ENCODE measurements around the gene NOL4L. TPM values are rescaled to one million over a fixed set of nuclear protein-coding genes. Genes with fewer than 3 reads are reported as not detected.
A peak's percentile ranks its signal among the peaks of the same experiment; 100 is the strongest.

The NOL4L gene
- total RNA-seq, 1 donor from 2014 or later = 18.0 TPM

- intact Hi-C loops (cut with micrococcal nuclease) = no loop called here
- DNase-seq = no peak
- Mint-ChIP-seq H3K27ac (no peak overlapping the region), H3K4me1 (peaks cover 2% of the 10 kb centered on the region), H3K36me3 (ENCODE audit: low read depth) (peaks cover 8% of the 10 kb centered on the region), H3K27me3 (no peaks in the 10 kb centered on the region), H3K4me3 (no peak overlapping the region), H3K9me3 (no peaks in the 10 kb centered on the region)
Measured at GRCh38 chr20:32455171-32455900, 129.8 kb downstream of the NOL4L start.

GRCh38 chr20:32454164-32455145 lies 130.7 kb downstream of the NOL4L start:
- no peak overlapping the region for H3K27ac Mint-ChIP-seq
- H3K4me1 Mint-ChIP-seq = peaks cover 2% of the 10 kb centered on the region
- no peaks in the 10 kb centered on the region for H3K27me3 Mint-ChIP-seq
- intact Hi-C loops (cut with micrococcal nuclease) = no loop called here
- peaks cover 10% of the 10 kb centered on the region for H3K36me3 Mint-ChIP-seq (ENCODE audit: low read depth)
- H3K4me3 Mint-ChIP-seq = no peak overlapping the region
- no peaks in the 10 kb centered on the region for H3K9me3 Mint-ChIP-seq
- DNase-seq = no peak

GRCh38 chr20:32453467-32454163 lies 131.5 kb downstream of the NOL4L start:
- Mint-ChIP-seq H3K27me3 (no peaks in the 10 kb centered on the region), H3K4me1 (peaks cover 2% of the 10 kb centered on the region), H3K9me3 (no peaks in the 10 kb centered on the region), H3K27ac (no peak overlapping the region), H3K4me3 (no peak overlapping the region), H3K36me3 (ENCODE audit: low read depth) (peaks cover 12% of the 10 kb centered on the region)
- intact Hi-C loops (cut with micrococcal nuclease) = no loop called here
- DNase-seq = no peak

- peaks cover 2% of the 10 kb centered on the region for H3K4me1 Mint-ChIP-seq
Measured at GRCh38 chr20:32452776-32453466, 132.2 kb downstream of the NOL4L start.

DNA sequence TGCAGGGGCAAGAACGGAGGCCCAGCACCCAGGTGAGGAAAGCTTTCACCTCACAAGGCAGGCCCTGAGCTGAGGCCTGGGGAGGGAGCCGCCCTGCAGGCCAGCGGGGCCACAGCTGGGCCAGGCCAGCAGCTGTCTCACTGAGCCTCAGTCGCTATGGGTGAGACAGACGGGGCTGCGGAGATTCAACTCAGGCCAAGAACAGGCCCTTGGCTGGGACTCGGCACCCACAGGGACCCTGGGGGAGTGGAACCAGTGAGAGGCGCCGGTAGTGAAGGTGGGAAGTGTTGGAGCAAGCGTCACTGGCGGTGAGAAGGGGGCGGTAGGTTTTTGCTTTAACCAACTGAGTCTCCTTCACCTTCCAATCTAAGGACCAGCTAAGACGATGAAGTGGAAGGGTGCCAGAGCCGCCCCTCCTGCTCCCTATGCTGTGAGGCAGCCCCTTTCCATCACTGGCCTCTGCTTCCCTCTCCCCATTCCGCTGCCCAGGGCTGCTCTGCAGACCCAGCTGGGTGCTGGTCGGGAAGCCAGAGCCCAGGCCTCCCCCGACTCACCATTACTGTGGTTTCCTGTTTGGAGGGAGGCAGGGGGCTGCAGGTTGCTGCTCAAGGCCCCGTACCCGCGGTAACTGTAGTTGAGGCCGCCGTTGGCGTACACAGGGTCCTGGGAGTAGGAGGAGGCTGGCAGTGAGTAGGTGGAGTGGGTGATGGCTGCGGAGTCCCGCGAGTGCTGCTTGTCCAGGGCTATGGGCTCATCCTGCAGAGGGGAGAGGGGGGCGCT lies 133.3 kb downstream of the NOL4L start:
- Mint-ChIP-seq H3K4me3 (no peak overlapping the region), H3K27ac (no peak overlapping the region), H3K27me3 (no peaks in the 10 kb centered on the region), H3K9me3 (no peaks in the 10 kb centered on the region), H3K4me1 (peaks cover 2% of the 10 kb centered on the region), H3K36me3 (ENCODE audit: low read depth) (peaks cover 13% of the 10 kb centered on the region)
- no peak for DNase-seq
- intact Hi-C loops (cut with micrococcal nuclease) = no loop called here

More at GRCh38 chr20:32452776-32453466, 132.2 kb downstream of the NOL4L start:
- no peak for DNase-seq
- Mint-ChIP-seq H3K27ac (no peak overlapping the region), H3K36me3 (ENCODE audit: low read depth) (peaks cover 12% of the 10 kb centered on the region), H3K4me3 (no peak overlapping the region), H3K27me3 (no peaks in the 10 kb centered on the region), H3K9me3 (no peaks in the 10 kb centered on the region)
- intact Hi-C loops (cut with micrococcal nuclease) = no loop called here

- no peak for DNase-seq
- Mint-ChIP-seq H3K4me3 (no peak overlapping the region), H3K27me3 (no peaks in the 10 kb centered on the region), H3K4me1 (peaks cover 2% of the 10 kb centered on the region), H3K27ac (no peak overlapping the region), H3K9me3 (no peaks in the 10 kb centered on the region), H3K36me3 (ENCODE audit: low read depth) (peaks cover 17% of the 10 kb centered on the region)
- intact Hi-C loops (cut with micrococcal nuclease) = no loop called here
Measured at GRCh38 chr20:32451340-32451681, 133.8 kb downstream of the NOL4L start.

DNA sequence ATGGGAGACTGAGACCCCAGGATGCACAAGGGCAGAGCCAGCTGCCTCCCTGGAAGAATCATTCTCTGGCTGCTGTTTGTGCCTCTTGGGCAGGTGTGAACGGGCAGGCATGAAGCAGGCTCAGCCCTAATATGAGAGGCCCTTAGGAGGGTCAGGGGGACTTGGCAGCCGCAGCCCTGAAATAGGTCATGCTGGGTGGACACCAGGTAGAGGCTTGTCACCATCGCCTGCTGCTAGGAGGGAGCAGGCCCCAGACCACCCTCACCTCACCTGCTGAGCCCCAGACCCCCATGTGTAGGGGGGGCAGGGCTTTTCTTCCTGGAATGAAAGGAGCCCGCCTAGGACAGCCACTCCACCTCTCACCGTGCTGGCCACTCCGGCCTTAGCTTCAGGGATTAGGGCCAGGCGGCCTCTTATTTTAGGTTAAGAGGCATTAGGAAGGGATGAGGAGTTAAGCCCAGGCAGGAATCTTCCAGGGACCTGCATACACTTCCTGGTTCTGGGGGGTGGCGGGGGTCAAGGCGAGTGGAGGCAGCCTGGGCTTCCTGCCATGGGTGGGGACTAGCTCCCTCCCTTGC lies 134.6 kb downstream of the NOL4L start:
- peak overlapping the region; percentile 37 for H3K27ac Mint-ChIP-seq
- no peak for DNase-seq
- peaks cover 2% of the 10 kb centered on the region for H3K4me1 Mint-ChIP-seq

GRCh38 chr20:32449890-32450401 lies 135.2 kb downstream of the NOL4L start:
- Mint-ChIP-seq H3K27ac (peak overlapping the region; percentile 61), H3K4me1 (peaks cover 7% of the 10 kb centered on the region), H3K9me3 (no peaks in the 10 kb centered on the region), H3K36me3 (ENCODE audit: low read depth) (peaks cover 22% of the 10 kb centered on the region), H3K4me3 (no peak overlapping the region), H3K27me3 (no peaks in the 10 kb centered on the region)
- intact Hi-C loops (cut with micrococcal nuclease) = no loop called here
- no peak for DNase-seq

More for the DNA sequence above, 134.6 kb downstream of the NOL4L start:
- Mint-ChIP-seq H3K4me3 (no peak overlapping the region), H3K36me3 (ENCODE audit: low read depth) (peaks cover 17% of the 10 kb centered on the region), H3K9me3 (no peaks in the 10 kb centered on the region), H3K27me3 (no peaks in the 10 kb centered on the region)
- intact Hi-C loops (cut with micrococcal nuclease) = no loop called here

DNA sequence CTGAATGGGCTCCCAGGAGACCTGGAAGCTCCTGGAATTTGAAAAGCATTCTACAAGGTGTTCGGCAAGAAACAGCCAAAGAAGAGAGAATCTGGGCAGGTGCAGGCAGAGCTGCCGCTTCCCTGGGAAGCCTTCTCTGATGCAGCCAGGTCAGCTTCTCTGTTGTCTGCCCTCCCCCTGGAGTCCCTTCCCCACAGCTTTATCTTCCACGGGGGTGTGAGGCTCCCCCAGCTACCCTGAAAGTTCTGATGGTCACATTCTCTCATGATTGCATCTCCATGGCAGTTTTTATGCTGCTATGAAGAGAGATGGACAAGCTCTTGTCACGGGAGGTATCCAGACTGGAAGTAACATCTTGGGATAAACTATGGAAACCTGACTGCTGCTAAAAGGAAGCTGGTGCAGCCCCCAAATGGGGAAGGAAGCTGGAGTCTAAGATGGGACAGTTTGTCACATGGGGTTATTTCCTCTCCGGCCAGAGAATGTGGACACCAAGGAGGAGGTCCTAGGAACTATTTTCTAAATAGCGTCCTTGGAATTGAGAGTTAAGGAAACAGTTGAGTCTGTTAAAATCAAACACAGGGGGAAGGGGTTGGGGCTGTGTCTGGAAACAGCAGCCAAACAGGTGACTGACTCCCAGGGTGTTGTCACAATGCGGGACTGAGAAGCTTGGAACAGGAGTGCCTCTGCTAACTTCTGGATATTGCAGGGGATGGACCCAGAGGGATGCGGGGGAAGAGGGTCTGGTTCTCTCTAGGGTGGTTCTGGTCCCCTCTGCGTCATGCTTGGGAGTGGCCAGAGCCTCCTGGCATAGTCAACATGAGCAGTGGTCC lies 135.9 kb downstream of the NOL4L start:
- peaks cover 7% of the 10 kb centered on the region for H3K4me1 Mint-ChIP-seq
- peaks cover 22% of the 10 kb centered on the region for H3K36me3 Mint-ChIP-seq (ENCODE audit: low read depth)
- DNase-seq = no peak
- H3K27ac Mint-ChIP-seq = peak overlapping the region; percentile 61
- H3K4me3 Mint-ChIP-seq = no peak overlapping the region
- intact Hi-C loops (cut with micrococcal nuclease) = no loop called here
- H3K9me3 Mint-ChIP-seq = no peaks in the 10 kb centered on the region
- H3K27me3 Mint-ChIP-seq = no peaks in the 10 kb centered on the region

DNA sequence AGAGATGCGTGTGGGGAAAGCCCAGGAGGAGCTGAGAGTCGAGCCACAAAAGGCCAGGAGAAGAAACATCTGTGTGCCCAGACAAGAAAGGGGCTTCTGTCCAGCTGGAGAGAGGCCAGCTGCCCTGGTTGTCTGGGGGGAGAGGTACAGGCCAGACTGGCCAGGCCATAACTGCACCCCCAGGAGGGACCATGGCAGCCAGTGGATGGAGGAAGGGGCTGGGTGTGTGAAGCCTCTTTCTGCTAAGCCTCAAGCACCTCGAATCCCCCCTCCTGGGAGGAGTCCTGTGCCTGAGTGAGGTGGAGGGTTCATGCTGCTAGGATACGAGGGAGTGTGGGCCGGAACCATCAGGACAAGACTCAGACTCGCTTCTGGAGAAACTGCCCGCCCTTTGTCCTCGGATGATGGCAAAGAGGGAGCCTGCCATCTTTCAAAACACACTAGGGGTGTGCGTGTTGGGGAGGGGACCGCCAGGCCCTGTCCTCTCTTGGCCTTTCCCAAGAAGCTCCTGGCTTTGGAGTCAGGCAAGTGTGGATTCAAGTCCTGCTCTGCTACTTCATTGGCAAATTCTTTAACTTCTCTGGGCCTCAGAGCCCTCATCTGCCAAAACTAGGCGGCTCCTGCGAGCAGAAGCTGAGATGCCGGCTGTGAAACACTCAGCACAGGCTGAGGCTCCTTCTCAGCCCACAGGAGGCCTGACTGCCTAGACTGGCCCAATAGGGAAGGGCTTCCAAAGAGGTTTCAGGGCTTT lies 136.7 kb downstream of the NOL4L start:
- no peak for DNase-seq
- H3K27ac Mint-ChIP-seq = no peak overlapping the region
- peaks cover 12% of the 10 kb centered on the region for H3K4me1 Mint-ChIP-seq
- H3K4me3 Mint-ChIP-seq = no peak overlapping the region
- H3K36me3 Mint-ChIP-seq (ENCODE audit: low read depth) = peaks cover 22% of the 10 kb centered on the region
- H3K9me3 Mint-ChIP-seq = no peaks in the 10 kb centered on the region
- intact Hi-C loops (cut with micrococcal nuclease) = no loop called here
- no peaks in the 10 kb centered on the region for H3K27me3 Mint-ChIP-seq

Measured in activated CD4-positive, alpha-beta T cell treated with anti-CD3 and anti-CD28 coated beads, Interleukin-2, amount 10 ng/mL, durations not matched to agents 24 days and 14 days (primary cell).